ENCODE measurements around the gene CHKB. TPM values are rescaled to one million over a fixed set of nuclear protein-coding genes. Genes with fewer than 3 reads are reported as not detected.
A peak's percentile ranks its signal among the peaks of the same experiment; 100 is the strongest.

Gene CHKB
- total and polyA plus RNA-seq, 4 experiments from 2014 or later = 30.7 to 196 (median 109) TPM

DNA sequence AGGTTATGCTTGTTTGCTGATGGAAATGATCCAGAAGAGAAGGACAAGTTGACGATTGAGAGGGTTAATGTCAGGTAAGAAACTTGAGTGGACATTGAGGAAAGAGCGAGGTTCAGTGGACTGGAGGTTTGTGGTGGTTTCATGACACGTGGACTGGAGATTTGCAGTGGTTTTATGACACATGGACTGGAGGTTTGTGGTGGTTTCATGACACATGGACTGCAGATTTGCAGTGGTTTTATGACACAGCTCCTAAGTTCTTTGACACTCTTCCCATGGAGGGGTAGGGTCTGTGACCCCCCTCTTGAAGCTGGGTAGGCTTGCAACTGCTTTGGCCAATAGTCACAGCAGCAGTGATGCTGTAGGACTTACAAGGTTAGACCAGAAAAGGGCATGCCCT, 12.5 kb upstream of the CHKB start:
- no peak overlapping the region for H3K4me3 Mint-ChIP-seq
- H3K9me3 Mint-ChIP-seq = peaks cover 0 to 5% (median 0%) of the 10 kb centered on the region in 8 donors
- H3K27me3 Mint-ChIP-seq = peaks cover 4 to 9% of the 10 kb centered on the region in 2 donors
- Histone ChIP-seq H3K36me3 (ENCODE audit: insufficient read depth, low read length) (no peaks in the 10 kb centered on the region), H3K27me3 (ENCODE audit: insufficient read depth, low read length) (no peaks in the 10 kb centered on the region), H3K9me3 (ENCODE audit: control insufficient read depth in 1 of 2, low read length in 2 of 2) (no peaks in the 10 kb centered on the region), H3K4me3 (ENCODE audit: low read length in 2 of 2) (no peak overlapping the region), H3K4me1 (ENCODE audit: insufficient read depth, low read length) (no peaks in the 10 kb centered on the region), H3K27ac (ENCODE audit: low read depth, low read length) (no peak overlapping the region)
- no peak for DNase-seq
- ChIA-PET CTCF (ENCODE audit: partially characterized antibody) (no interaction called here), POLR2A (ENCODE audit: partially characterized antibody) (interaction anchor here (0.7 kb wide), 1 partner anchor 745 kb away, joined by 3 read pairs; no protein-coding TSS in a partner anchor)
- intact Hi-C loops (cut with micrococcal nuclease) = no loop called here
- peaks cover 1 to 5% (median 4%) of the 10 kb centered on the region in 4 donors for H3K4me1 Mint-ChIP-seq
- H3K27ac Mint-ChIP-seq = no peak overlapping the region
- H3K36me3 Mint-ChIP-seq = peaks cover 0 to 18% of the 10 kb centered on the region in 2 donors

DNA sequence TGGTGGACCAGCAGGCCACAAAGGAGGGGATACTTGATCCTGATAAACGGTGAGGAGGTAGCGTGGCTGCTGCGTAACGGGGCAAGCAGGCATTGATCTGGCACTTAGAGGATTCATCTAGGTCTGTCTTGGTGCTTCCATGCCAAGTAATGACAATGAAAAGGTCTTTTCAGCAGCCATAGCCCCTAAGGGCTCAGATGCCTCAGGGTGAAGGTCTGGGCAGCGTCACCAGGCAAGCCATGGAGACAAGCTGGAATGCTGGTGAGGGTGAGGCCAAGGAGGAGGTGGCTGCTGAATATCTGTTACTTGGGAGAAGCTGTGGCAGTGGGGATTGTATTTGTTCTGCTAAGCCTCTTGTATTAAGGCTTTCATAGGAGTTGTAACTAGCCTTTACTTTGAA, 4.8 kb upstream of the CHKB start:
- H3K27ac Mint-ChIP-seq = no peak overlapping the region
- no peak overlapping the region for H3K4me3 ChIP-seq (ENCODE audit: low read length in 2 of 2)
- no peaks in the 10 kb centered on the region for H3K9me3 Mint-ChIP-seq
- no peak for DNase-seq
- ChIA-PET CTCF (ENCODE audit: partially characterized antibody) (no interaction called here), POLR2A (ENCODE audit: partially characterized antibody) (interaction anchor here (0.8 kb wide), 1 partner anchor 10 kb away, joined by 3 read pairs; no protein-coding TSS in a partner anchor)
- intact Hi-C loops (cut with micrococcal nuclease) = no loop called here
- no peaks in the 10 kb centered on the region for H3K36me3 ChIP-seq (ENCODE audit: insufficient read depth, low read length)
- H3K4me1 Mint-ChIP-seq = peaks cover 6 to 13% (median 7%) of the 10 kb centered on the region in 4 donors
- H3K27me3 ChIP-seq (ENCODE audit: insufficient read depth, low read length) = no peaks in the 10 kb centered on the region
- H3K4me1 ChIP-seq (ENCODE audit: insufficient read depth, low read length) = peaks cover 7% of the 10 kb centered on the region
- H3K36me3 Mint-ChIP-seq = peaks cover 4 to 6% of the 10 kb centered on the region in 2 donors
- no peaks in the 10 kb centered on the region for H3K9me3 ChIP-seq (ENCODE audit: control insufficient read depth in 1 of 2, low read length in 2 of 2)
- H3K27me3 Mint-ChIP-seq = no peaks in the 10 kb centered on the region
- no peak overlapping the region for H3K4me3 Mint-ChIP-seq
- H3K27ac ChIP-seq (ENCODE audit: low read depth, low read length) = no peak overlapping the region

DNA sequence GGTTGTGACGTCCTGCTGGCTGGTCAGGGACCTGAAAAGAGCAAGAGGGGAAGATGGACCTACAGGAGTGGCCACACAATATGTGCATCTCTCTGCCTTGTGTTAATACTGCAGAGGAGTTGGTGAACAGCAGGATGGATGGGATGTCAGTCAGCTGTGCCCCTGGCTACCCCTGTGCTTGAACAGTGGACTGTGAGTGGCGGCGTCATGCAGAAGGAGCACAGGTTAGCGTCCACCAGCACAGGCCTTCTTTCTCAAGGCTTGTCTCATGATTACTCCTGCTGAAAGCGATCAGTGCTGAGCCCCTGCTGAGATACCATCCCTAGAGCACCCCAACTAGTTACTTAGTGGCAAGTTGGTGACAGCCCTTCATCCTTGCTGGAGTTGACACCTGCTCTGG, 3.8 kb upstream of the CHKB start:
- H3K4me1 ChIP-seq (ENCODE audit: insufficient read depth, low read length) = peaks cover 14% of the 10 kb centered on the region
- Mint-ChIP-seq H3K9me3 (no peaks in the 10 kb centered on the region), H3K27ac (no peak overlapping the region), H3K36me3 (peaks cover 0 to 6% of the 10 kb centered on the region in 2 donors), H3K4me3 (peak overlapping the region in 1 of 8 donors; percentile 21), H3K4me1 (peaks cover 6 to 20% (median 10%) of the 10 kb centered on the region in 4 donors), H3K27me3 (no peaks in the 10 kb centered on the region)
- H3K27ac ChIP-seq (ENCODE audit: low read depth, low read length) = no peak overlapping the region
- H3K27me3 ChIP-seq (ENCODE audit: insufficient read depth, low read length) = no peaks in the 10 kb centered on the region
- intact Hi-C loops (cut with micrococcal nuclease) = no loop called here
- H3K9me3 ChIP-seq (ENCODE audit: control insufficient read depth in 1 of 2, low read length in 2 of 2) = no peaks in the 10 kb centered on the region
- no peak overlapping the region for H3K4me3 ChIP-seq (ENCODE audit: low read length in 2 of 2)
- no peak for DNase-seq
- POLR2A ChIA-PET (ENCODE audit: partially characterized antibody) = no interaction called here
- CTCF ChIA-PET (ENCODE audit: partially characterized antibody) = no interaction called here
- no peaks in the 10 kb centered on the region for H3K36me3 ChIP-seq (ENCODE audit: insufficient read depth, low read length)

DNA sequence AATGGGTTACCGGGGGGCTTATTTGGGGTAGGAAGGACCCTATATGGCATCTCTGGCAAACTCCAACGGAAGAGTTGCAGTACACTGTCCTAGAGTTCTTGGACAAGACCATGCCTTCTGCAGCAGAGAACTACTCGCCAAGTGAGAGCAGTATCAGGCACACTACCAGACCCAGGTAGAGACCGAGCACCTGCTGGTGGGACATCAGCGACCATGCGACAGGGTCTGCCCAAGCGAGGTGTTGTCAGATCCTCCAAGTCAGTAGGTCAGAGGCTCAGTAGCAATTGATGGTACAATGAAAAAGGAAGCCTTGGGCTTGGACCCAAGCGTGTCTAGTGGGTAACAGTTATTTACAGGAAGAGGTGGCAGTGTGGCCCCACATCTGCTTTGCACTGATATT, 3.1 kb upstream of the CHKB start:
- Mint-ChIP-seq H3K36me3 (peaks cover 0 to 6% of the 10 kb centered on the region in 2 donors), H3K27ac (peak overlapping the region in 1 of 7 donors; percentile 53), H3K4me3 (no peak overlapping the region), H3K4me1 (peaks cover 6 to 24% (median 11%) of the 10 kb centered on the region in 4 donors), H3K27me3 (no peaks in the 10 kb centered on the region), H3K9me3 (no peaks in the 10 kb centered on the region)
- DNase-seq = no peak
- Histone ChIP-seq H3K9me3 (ENCODE audit: control insufficient read depth in 1 of 2, low read length in 2 of 2) (no peaks in the 10 kb centered on the region), H3K27me3 (ENCODE audit: insufficient read depth, low read length) (no peaks in the 10 kb centered on the region), H3K4me3 (ENCODE audit: low read length in 2 of 2) (no peak overlapping the region), H3K27ac (ENCODE audit: low read depth, low read length) (no peak overlapping the region), H3K4me1 (ENCODE audit: insufficient read depth, low read length) (peaks cover 20% of the 10 kb centered on the region), H3K36me3 (ENCODE audit: insufficient read depth, low read length) (no peaks in the 10 kb centered on the region)
- POLR2A ChIA-PET (ENCODE audit: partially characterized antibody) = interaction anchor here (1.8 kb wide), 1 partner anchor 60 kb away, joined by 6 read pairs; the partner anchor contains the start of gene SCO2
- intact Hi-C loops (cut with micrococcal nuclease) = no loop called here
- CTCF ChIA-PET (ENCODE audit: partially characterized antibody) = no interaction called here

- intact Hi-C loops (cut with micrococcal nuclease) = no loop called here
- H3K4me3 ChIP-seq (ENCODE audit: low read length in 2 of 2) = no peak overlapping the region
- no peaks in the 10 kb centered on the region for H3K27me3 ChIP-seq (ENCODE audit: insufficient read depth, low read length)
- DNase-seq = no peak
- Mint-ChIP-seq H3K9me3 (no peaks in the 10 kb centered on the region), H3K4me3 (peak overlapping the region in 2 of 8 donors; percentile 11 to 54), H3K4me1 (peaks cover 7 to 28% (median 14%) of the 10 kb centered on the region in 4 donors), H3K36me3 (peaks cover 0 to 9% of the 10 kb centered on the region in 2 donors), H3K27ac (no peak overlapping the region), H3K27me3 (no peaks in the 10 kb centered on the region)
- peaks cover 21% of the 10 kb centered on the region for H3K4me1 ChIP-seq (ENCODE audit: insufficient read depth, low read length)
- ChIA-PET POLR2A (ENCODE audit: partially characterized antibody) (interaction anchor here (1.8 kb wide), 1 partner anchor 60 kb away, joined by 6 read pairs; the partner anchor contains the start of gene SCO2), CTCF (ENCODE audit: partially characterized antibody) (interaction anchor here (1.3 kb wide), 1 partner anchor 22 kb away, joined by 5 read pairs; the partner anchor contains the start of gene SYCE3)
- no peak overlapping the region for H3K27ac ChIP-seq (ENCODE audit: low read depth, low read length)
- H3K9me3 ChIP-seq (ENCODE audit: control insufficient read depth in 1 of 2, low read length in 2 of 2) = no peaks in the 10 kb centered on the region
- no peaks in the 10 kb centered on the region for H3K36me3 ChIP-seq (ENCODE audit: insufficient read depth, low read length)
These were observed 2.6 kb upstream of the CHKB start for GRCh38 chr22:50585238-50585637.

GRCh38 chr22:50584106-50585096, 1.8 kb upstream of the CHKB start:
- Histone ChIP-seq H3K27me3 (ENCODE audit: insufficient read depth, low read length) (no peaks in the 10 kb centered on the region), H3K36me3 (ENCODE audit: insufficient read depth, low read length) (no peaks in the 10 kb centered on the region), H3K27ac (ENCODE audit: low read depth, low read length) (no peak overlapping the region), H3K4me1 (ENCODE audit: insufficient read depth, low read length) (peaks cover 21% of the 10 kb centered on the region), H3K9me3 (ENCODE audit: control insufficient read depth in 1 of 2, low read length in 2 of 2) (no peaks in the 10 kb centered on the region), H3K4me3 (ENCODE audit: low read length in 2 of 2) (no peak overlapping the region)
- Mint-ChIP-seq H3K36me3 (peaks cover 0 to 16% of the 10 kb centered on the region in 2 donors), H3K4me3 (peak overlapping the region in 7 of 8 donors; percentile 44 to 93 (median 90)), H3K27me3 (no peaks in the 10 kb centered on the region), H3K27ac (peak overlapping the region in 1 of 7 donors; percentile 30), H3K4me1 (peaks cover 8 to 37% (median 16%) of the 10 kb centered on the region in 4 donors), H3K9me3 (no peaks in the 10 kb centered on the region)
- ChIA-PET CTCF (ENCODE audit: partially characterized antibody) (interaction anchor here (1.3 kb wide), 1 partner anchor 21 kb away, joined by 5 read pairs; the partner anchor contains the start of gene SYCE3), POLR2A (ENCODE audit: partially characterized antibody) (interaction anchor here (1.8 to 4.4 kb wide), 4 partner anchors 37 to 76 kb away, joined by 6 to 43 read pairs (median 22); partner anchors contain the start of genes LMF2, NCAPH2 and SCO2)
- DNase-seq = no peak
- intact Hi-C loops (cut with micrococcal nuclease) = loop anchor here (5.0 kb wide), 1 partner anchor 112 kb away; no protein-coding TSS in a partner anchor

Data from CD4-positive, alpha-beta memory T cell (primary cell).